ENCODE measurements around the gene SHC2. TPM values are rescaled to one million over a fixed set of nuclear protein-coding genes. Genes with fewer than 3 reads are reported as not detected.

SHC2 gene
- total and polyA plus RNA-seq, 2 of the 13 experiments (the other 11 are each of a cell fraction or from before 2014, with no cell fraction given) = 9.0 to 18.3 TPM

- TF ChIP-seq, protein P1, sequence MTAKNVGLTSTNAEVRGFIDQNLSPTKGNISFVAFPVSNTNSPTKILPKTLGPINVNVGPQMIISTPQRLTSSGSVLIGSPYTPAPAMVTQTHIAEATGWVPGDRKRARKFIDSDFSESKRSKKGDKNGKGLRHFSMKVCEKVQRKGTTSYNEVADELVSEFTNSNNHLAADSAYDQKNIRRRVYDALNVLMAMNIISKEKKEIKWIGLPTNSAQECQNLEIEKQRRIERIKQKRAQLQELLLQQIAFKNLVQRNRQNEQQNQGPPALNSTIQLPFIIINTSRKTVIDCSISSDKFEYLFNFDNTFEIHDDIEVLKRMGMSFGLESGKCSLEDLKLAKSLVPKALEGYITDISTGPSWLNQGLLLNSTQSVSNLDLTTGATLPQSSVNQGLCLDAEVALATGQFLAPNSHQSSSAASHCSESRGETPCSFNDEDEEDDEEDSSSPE (CRISPR knock-in tag; IDR thresholded peaks at IDR 0.05) = 0 out of 2 replicates have a peak, but pooled peaks have one; percentile 25
- no peak for TF ChIP-seq MAFF (IDR thresholded peaks at IDR 0.05; ENCODE audit: low read depth, low read length)
- no peak for TF ChIP-seq HNRNPL (IDR thresholded peaks at IDR 0.05; ENCODE audit: low read depth, low read length)
- TF ChIP-seq NAIF1 (CRISPR knock-in tag; IDR thresholded peaks at IDR 0.05; ENCODE audit: borderline replicate concordance) = no peak
- TF ChIP-seq, protein P2, sequence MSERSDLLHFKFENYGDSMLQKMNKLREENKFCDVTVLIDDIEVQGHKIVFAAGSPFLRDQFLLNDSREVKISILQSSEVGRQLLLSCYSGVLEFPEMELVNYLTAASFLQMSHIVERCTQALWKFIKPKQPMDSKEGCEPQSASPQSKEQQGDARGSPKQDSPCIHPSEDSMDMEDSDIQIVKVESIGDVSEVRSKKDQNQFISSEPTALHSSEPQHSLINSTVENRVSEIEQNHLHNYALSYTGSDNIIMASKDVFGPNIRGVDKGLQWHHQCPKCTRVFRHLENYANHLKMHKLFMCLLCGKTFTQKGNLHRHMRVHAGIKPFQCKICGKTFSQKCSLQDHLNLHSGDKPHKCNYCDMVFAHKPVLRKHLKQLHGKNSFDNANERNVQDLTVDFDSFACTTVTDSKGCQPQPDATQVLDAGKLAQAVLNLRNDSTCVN (CRISPR knock-in tag; IDR thresholded peaks at IDR 0.05; ENCODE audit: borderline replicate concordance) = peak; percentile 46; the same call in 1 of the 2 replicates
- peak; percentile 45 for TF ChIP-seq PRPF4 (IDR thresholded peaks at IDR 0.05; ENCODE audit: low read depth, low read length, poor library complexity, severe bottlenecking)
- TF ChIP-seq, protein P3, sequence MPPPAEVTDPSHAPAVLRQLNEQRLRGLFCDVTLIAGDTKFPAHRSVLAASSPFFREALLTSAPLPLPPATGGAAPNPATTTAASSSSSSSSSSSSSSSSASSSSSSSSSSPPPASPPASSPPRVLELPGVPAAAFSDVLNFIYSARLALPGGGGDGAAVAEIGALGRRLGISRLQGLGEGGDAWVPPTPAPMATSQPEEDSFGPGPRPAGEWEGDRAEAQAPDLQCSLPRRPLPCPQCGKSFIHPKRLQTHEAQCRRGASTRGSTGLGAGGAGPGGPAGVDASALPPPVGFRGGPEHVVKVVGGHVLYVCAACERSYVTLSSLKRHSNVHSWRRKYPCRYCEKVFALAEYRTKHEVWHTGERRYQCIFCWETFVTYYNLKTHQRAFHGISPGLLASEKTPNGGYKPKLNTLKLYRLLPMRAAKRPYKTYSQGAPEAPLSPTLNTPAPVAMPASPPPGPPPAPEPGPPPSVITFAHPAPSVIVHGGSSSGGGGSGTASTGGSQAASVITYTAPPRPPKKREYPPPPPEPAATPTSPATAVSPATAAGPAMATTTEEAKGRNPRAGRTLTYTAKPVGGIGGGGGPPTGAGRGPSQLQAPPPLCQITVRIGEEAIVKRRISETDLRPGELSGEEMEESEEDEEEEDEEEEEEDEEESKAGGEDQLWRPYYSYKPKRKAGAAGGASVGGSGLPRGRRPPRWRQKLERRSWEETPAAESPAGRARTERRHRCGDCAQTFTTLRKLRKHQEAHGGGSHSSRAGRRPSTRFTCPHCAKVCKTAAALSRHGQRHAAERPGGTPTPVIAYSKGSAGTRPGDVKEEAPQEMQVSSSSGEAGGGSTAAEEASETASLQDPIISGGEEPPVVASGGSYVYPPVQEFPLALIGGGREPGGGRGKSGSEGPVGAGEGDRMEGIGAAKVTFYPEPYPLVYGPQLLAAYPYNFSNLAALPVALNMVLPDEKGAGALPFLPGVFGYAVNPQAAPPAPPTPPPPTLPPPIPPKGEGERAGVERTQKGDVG (CRISPR knock-in tag; IDR thresholded peaks at IDR 0.05; ENCODE audit: borderline replicate concordance) = no peak; the same call in 1 of the 2 replicates
- TF ChIP-seq HIC2 (CRISPR knock-in tag; IDR thresholded peaks at IDR 0.05; ENCODE audit: low read depth) = no peak
- peak; percentile 38; the same call in 1 of the 2 replicates for TF ChIP-seq RARA (CRISPR knock-in tag; IDR thresholded peaks at IDR 0.05)
- TF ChIP-seq TMF1 (CRISPR knock-in tag; IDR thresholded peaks at IDR 0.05; ENCODE audit: low read depth) = no peak
- TF ChIP-seq ZNF414 (CRISPR knock-in tag; IDR thresholded peaks at IDR 0.05) = no peak
- no peak for TF ChIP-seq ZNF780A (CRISPR knock-in tag; IDR thresholded peaks at IDR 0.05)
- TF ChIP-seq ARHGAP35 (CRISPR knock-in tag; IDR thresholded peaks at IDR 0.05; ENCODE audit: borderline replicate concordance) = peak; percentile 46; the same call in 1 of the 2 replicates
- TF ChIP-seq YEATS2 (CRISPR knock-in tag; IDR thresholded peaks at IDR 0.05; ENCODE audit: borderline replicate concordance) = no peak
- peak; percentile 58; the same call in 1 of the 2 replicates for TF ChIP-seq RNF2 (conservative IDR thresholded peaks at IDR 0.05; ENCODE audit: low read depth)
- TF ChIP-seq BORCS8-MEF2B (CRISPR knock-in tag; IDR thresholded peaks at IDR 0.05) = peak; percentile 59; the same call in 1 of the 2 replicates
- TF ChIP-seq, protein P4, sequence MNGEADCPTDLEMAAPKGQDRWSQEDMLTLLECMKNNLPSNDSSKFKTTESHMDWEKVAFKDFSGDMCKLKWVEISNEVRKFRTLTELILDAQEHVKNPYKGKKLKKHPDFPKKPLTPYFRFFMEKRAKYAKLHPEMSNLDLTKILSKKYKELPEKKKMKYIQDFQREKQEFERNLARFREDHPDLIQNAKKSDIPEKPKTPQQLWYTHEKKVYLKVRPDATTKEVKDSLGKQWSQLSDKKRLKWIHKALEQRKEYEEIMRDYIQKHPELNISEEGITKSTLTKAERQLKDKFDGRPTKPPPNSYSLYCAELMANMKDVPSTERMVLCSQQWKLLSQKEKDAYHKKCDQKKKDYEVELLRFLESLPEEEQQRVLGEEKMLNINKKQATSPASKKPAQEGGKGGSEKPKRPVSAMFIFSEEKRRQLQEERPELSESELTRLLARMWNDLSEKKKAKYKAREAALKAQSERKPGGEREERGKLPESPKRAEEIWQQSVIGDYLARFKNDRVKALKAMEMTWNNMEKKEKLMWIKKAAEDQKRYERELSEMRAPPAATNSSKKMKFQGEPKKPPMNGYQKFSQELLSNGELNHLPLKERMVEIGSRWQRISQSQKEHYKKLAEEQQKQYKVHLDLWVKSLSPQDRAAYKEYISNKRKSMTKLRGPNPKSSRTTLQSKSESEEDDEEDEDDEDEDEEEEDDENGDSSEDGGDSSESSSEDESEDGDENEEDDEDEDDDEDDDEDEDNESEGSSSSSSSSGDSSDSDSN (CRISPR knock-in tag; IDR thresholded peaks at IDR 0.05) = no peak; the same call in none of the 2 replicates
- TF ChIP-seq IRF2 (CRISPR knock-in tag; IDR thresholded peaks at IDR 0.05) = peak; percentile 21; the same call in 1 of the 2 replicates
These were observed 30.4 kb upstream of the SHC2 start (continued) for GRCh38 chr19:491146-491741.
